Testis (tissue), 2 donors: ENCODE data around the gene BEND4.

Source experiments
- POLR2A ChIP-seq: fragments of 450-650 bp; IDR thresholded peaks from one replicate; pipeline ENCODE4 v1.6.1; 2017; ENCODE audit warnings: antibody characterized with exemption, mild to moderate bottlenecking, moderate library complexity
- TF ChIP-seq, protein P1 (sequence below), 3 experiments: fragments of 450-650 bp in 2 of 3; fragments of 200-600 bp in 1 of 3; sonication (generic) in 1 of 3; IDR thresholded peaks; one replicate each; pipeline ENCODE4 v1.5.1; 2016 to 2019; ENCODE audit warnings: antibody characterized with exemption in 3 of 3, mild to moderate bottlenecking in 2 of 3, moderate library complexity in 1 of 3

DNA sequence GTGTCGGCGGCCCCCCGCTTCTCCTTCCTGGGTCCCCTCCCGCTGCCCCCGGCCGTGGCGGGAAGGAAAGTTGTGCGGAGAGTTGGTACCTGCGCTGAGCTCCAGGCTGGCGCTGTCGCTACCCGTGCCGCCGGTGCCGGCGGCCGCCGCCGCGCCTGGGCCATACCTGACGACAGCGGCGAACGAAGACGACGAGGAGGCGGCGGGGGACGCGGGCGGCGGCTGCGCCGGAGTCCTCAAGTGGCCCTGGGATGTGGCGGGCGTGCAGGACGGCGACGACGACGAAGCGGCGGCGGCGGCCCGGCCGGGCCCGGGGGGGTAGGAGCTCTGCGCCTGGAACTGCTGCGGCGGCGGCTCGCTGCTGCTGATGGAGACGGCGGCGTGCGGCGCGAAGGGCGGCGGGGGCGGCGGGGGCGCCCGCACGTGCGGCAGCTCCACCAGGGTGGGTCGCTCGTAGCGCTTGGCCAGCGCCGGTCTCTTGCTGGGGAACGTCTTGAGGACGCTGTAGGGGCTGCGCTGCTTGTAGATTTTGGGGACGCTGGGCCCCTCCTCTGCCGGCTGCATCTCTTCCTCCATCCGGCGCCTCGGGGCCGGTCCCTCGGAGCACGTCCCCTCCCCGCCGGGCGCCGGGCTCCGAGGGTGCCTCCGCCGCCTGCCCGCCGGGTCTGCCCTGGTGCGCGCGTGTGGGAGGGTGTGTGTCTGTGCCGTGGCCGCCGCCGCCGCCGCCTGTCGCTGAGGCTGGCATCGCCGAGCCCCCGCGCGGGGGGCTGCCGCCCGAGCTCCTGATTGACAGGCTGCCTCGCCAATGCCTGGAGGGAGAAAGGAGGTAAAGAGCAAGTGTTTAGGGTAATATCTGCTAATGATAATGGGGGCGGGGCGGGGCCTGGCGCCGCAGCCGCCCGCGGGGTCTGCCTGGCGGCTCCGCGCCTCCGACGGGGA is 618 bp downstream of the BEND4 start:
- TF ChIP-seq, protein P1, sequence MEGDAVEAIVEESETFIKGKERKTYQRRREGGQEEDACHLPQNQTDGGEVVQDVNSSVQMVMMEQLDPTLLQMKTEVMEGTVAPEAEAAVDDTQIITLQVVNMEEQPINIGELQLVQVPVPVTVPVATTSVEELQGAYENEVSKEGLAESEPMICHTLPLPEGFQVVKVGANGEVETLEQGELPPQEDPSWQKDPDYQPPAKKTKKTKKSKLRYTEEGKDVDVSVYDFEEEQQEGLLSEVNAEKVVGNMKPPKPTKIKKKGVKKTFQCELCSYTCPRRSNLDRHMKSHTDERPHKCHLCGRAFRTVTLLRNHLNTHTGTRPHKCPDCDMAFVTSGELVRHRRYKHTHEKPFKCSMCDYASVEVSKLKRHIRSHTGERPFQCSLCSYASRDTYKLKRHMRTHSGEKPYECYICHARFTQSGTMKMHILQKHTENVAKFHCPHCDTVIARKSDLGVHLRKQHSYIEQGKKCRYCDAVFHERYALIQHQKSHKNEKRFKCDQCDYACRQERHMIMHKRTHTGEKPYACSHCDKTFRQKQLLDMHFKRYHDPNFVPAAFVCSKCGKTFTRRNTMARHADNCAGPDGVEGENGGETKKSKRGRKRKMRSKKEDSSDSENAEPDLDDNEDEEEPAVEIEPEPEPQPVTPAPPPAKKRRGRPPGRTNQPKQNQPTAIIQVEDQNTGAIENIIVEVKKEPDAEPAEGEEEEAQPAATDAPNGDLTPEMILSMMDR (IDR thresholded peaks at IDR 0.05) = no peak
- TF ChIP-seq POLR2A = no peak
